ENCODE data around the gene GARNL3. TPM values are rescaled to one million over a fixed set of nuclear protein-coding genes. Genes with fewer than 3 reads are reported as not detected.

GARNL3 gene
- total RNA-seq, 2 experiments from 2014 or later: 2.5 to 3.4 TPM

DNA sequence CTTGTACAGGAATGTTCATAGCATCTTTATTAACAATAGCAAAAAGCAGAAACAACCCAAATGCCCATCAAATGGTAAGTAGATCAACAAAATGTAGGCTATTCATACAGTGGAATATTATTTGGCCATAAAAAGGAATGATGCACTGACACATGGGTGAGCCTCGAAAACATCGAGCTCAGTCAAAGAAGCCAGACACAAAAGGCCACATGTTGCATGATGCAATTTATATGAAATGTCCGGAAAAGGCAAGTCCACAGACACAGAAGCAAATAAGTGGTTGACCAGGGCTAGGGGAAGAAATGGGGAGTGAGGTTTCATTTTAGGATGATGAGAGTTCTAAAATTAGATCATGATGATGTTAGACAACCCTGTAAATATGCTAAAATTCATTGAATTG is 115.9 kb downstream of the GARNL3 start:
- Mint-ChIP-seq H3K27me3 (peaks cover 53% of the 10 kb centered on the region), H3K4me3 (no peak overlapping the region), H3K36me3 (ENCODE audit: low read depth) (no peaks in the 10 kb centered on the region), H3K4me1 (no peaks in the 10 kb centered on the region), H3K27ac (no peak overlapping the region), H3K9me3 (ENCODE audit: low read depth) (peaks cover 2% of the 10 kb centered on the region)
- ChIA-PET CTCF (interaction anchor here (0.6 to 0.8 kb wide), 2 partner anchors 17 to 448 kb away, joined by 3 read pairs; no protein-coding TSS in a partner anchor), POLR2A (no interaction called here)
- ATAC-seq (no peak), DNase-seq (no peak)
- intact Hi-C loops (cut with DNase I, micrococcal nuclease): no loop called here

DNA sequence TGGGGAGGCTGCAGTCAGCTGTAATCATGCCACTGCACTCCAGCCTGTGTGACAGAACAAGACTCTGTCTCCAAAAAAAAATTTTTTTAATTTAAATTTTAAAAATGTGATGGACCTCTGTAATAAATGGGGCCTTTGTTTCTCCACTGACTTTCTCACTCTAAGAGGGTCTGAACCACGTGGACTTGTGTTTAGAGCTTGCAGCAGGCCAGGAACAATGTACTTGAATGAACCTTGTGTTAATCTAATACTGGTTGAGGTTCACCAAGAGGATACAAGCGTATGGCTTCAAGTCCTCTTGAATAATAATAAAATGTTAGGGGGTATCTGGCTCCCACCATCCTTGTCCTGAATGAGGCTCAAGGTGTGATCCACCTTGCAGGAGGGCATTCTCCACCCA is 118.0 kb downstream of the GARNL3 start:
- ChIA-PET POLR2A (no interaction called here), CTCF (interaction anchor here (0.7 kb wide), 1 partner anchor 10 kb away, joined by 3 read pairs; no protein-coding TSS in a partner anchor)
- no peak overlapping the region for H3K27ac Mint-ChIP-seq
- H3K4me3 Mint-ChIP-seq: no peak overlapping the region
- ATAC-seq: no peak
- H3K36me3 Mint-ChIP-seq (ENCODE audit: low read depth): no peaks in the 10 kb centered on the region
- intact Hi-C loops (cut with DNase I, micrococcal nuclease): no loop called here
- peaks cover 56% of the 10 kb centered on the region for H3K27me3 Mint-ChIP-seq
- H3K4me1 Mint-ChIP-seq: no peaks in the 10 kb centered on the region
- DNase-seq: no peak
- H3K9me3 Mint-ChIP-seq (ENCODE audit: low read depth): peaks cover 2% of the 10 kb centered on the region

DNA sequence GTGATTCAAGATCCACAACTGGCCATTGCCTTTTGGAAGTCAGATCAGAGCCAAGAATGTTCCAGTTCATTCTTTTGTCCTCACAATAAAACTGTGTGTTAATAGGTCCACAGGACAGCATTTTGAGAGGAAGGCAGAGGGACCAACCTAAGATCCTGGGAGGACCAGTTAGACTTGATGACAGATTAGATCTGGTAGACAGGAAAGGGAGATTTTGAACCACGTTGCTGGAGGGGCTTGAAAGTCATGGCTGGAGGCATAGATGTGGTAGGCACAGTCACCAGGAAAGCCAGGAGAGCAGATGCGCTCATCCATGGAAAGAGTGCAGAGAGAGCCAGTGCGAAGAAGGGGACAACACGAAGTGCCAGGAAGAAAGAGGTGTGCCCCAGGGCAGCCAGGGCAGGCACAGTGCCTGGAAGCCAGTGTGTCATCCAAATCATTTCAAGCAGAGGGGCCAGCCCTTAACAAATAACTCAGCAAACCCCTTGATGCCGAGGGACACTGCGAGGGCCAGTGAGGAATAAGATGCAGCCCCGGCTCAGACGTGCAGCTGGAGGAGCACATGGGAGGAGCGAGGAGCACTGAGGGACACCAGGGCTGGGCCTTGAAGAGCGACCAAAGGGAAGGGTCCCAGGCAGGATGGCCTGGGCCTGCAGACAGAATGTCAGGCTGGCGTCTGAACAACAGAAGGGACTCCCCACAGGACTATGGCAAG is 119.6 kb downstream of the GARNL3 start:
- Mint-ChIP-seq H3K27ac (no peak overlapping the region), H3K4me1 (peaks cover 15% of the 10 kb centered on the region), H3K9me3 (ENCODE audit: low read depth) (peaks cover 2% of the 10 kb centered on the region), H3K36me3 (ENCODE audit: low read depth) (no peaks in the 10 kb centered on the region), H3K4me3 (no peak overlapping the region), H3K27me3 (peaks cover 60% of the 10 kb centered on the region)
- intact Hi-C loops (cut with DNase I, micrococcal nuclease): no loop called here
- DNase-seq (no peak), ATAC-seq (no peak)
- CTCF ChIA-PET: interaction anchor here (0.8 kb wide), 1 partner anchor 13 kb away, joined by 3 read pairs; the partner anchor contains the start of gene SLC2A8
- POLR2A ChIA-PET: no interaction called here

DNA sequence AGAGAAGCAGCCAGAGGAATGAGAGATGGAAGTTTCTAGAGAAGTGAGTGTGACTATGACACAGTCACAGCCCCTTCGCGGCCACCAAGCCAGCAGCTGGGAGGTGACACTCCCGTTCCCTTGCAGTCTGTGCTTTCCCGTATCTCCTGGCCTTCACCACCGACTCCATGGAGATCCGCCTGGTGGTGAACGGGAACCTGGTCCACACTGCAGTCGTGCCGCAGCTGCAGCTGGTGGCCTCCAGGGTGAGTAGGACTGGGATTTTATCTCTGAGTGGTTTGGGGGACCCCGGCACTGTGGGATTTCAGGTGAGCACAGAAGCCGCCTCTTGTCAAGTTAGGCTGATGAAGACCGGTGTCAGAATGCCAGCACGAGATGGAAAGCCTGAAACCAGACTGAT is 120.3 kb downstream of the GARNL3 start:
- POLR2A ChIA-PET: no interaction called here

DNA sequence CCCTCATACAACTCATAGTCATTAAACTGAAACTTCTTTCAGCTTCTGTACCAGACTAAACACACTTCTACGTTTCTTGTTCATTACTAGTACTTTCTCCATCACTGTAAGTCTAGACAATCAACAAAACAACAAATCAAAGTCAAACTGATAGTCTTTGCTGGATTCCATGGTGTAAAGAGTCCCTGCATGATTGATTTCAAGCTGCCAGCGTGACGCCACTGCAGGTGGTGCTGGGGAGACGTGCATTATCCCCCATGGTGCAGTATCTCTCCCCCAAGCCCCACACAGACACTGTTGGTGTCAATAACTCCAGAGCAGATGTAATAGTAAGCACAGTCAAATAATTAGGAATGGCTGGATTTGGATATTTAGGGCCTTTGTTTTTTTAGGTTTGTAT is 121.7 kb downstream of the GARNL3 start:
- H3K9me3 Mint-ChIP-seq (ENCODE audit: low read depth): no peaks in the 10 kb centered on the region
- ChIA-PET CTCF (no interaction called here), POLR2A (no interaction called here)
- peaks cover 60% of the 10 kb centered on the region for H3K27me3 Mint-ChIP-seq
- H3K27ac Mint-ChIP-seq: no peak overlapping the region
- DNase-seq (no peak), ATAC-seq (no peak)
- no peaks in the 10 kb centered on the region for H3K36me3 Mint-ChIP-seq (ENCODE audit: low read depth)
- intact Hi-C loops (cut with DNase I, micrococcal nuclease): loop anchor here (5.0 kb wide), 2 partner anchors 379 to 399 kb away; no protein-coding TSS in a partner anchor
- peaks cover 20% of the 10 kb centered on the region for H3K4me1 Mint-ChIP-seq
- no peak overlapping the region for H3K4me3 Mint-ChIP-seq

More for the DNA sequence above, 120.3 kb downstream of the GARNL3 start:
- Mint-ChIP-seq H3K36me3 (ENCODE audit: low read depth) (no peaks in the 10 kb centered on the region), H3K9me3 (ENCODE audit: low read depth) (peaks cover 2% of the 10 kb centered on the region), H3K4me3 (no peak overlapping the region), H3K27me3 (peaks cover 57% of the 10 kb centered on the region), H3K4me1 (peaks cover 20% of the 10 kb centered on the region), H3K27ac (no peak overlapping the region)
- no peak for DNase-seq
- no peak for ATAC-seq
- intact Hi-C loops (cut with DNase I, micrococcal nuclease): loop anchor here (5.0 kb wide), 2 partner anchors 378 to 398 kb away; no protein-coding TSS in a partner anchor
- CTCF ChIA-PET: no interaction called here

- POLR2A ChIA-PET: interaction anchor here (1.8 kb wide), 1 partner anchor 65 kb away, joined by 4 read pairs; the partner anchor contains the start of genes LRSAM1 and RPL12
- H3K27me3 Mint-ChIP-seq: peaks cover 60% of the 10 kb centered on the region
- H3K27ac Mint-ChIP-seq: no peak overlapping the region
- intact Hi-C loops (cut with DNase I, micrococcal nuclease): loop anchor here (5.0 kb wide), 2 partner anchors 380 to 400 kb away; no protein-coding TSS in a partner anchor
- peaks cover 20% of the 10 kb centered on the region for H3K4me1 Mint-ChIP-seq
- ATAC-seq (no peak), DNase-seq (no peak)
- CTCF ChIA-PET: interaction anchor here (1.8 kb wide), 1 partner anchor 172 kb away, joined by 6 read pairs; no protein-coding TSS in a partner anchor
- no peak overlapping the region for H3K4me3 Mint-ChIP-seq
- H3K36me3 Mint-ChIP-seq (ENCODE audit: low read depth): no peaks in the 10 kb centered on the region
- no peaks in the 10 kb centered on the region for H3K9me3 Mint-ChIP-seq (ENCODE audit: low read depth)
These were observed 122.4 kb downstream of the GARNL3 start for GRCh38 chr9:127386981-127387380.

DNA sequence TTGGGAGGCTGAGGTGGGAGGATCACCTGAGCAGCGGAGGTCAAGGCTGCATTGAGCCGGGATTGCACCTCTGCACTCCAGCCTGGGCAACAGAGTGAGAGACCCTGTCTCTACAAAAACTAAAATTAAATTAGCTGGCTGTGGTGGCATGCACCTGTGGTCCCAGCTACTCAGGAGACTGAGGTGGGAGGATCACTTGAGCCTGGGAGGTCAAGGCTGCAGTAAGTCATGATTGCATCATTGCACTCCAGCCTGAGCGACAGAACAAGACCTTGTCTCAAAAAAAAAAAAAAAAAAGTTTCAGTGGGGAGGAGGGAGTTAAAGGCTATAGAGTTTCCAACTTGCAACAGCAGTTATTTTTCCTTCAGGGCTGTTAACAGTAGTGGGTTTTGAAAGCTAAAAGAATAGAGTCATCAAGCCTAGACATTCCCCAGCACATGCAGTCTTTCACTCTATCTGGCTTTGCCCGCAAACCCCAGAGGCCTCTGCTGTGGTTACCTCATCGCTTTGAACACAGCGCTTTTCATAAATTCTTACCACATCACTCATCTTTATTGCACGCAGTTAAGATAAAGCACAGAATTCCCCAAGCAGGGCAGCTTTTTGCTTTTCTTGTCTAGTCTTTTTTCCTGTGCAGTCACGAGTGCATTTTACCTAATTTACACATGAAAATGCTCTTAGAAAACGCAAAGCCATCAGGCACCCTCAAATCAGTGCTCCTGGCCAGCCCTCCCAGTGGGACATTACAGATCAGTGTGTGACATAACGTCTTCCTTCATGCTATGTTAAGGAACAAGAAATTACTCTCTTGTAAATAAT is 123.7 kb downstream of the GARNL3 start:
- H3K4me3 Mint-ChIP-seq: peak overlapping the region; percentile 3
- H3K4me1 Mint-ChIP-seq: peaks cover 20% of the 10 kb centered on the region
- peak overlapping the region; percentile 81 for H3K27ac Mint-ChIP-seq
- H3K9me3 Mint-ChIP-seq (ENCODE audit: low read depth): no peaks in the 10 kb centered on the region
- ChIA-PET POLR2A (interaction anchor here (0.5 to 1.8 kb wide), 5 partner anchors 9 to 619 kb away, joined by 3 to 5 read pairs (median 4); partner anchors contain the start of genes LRSAM1, RPL12 and SLC2A8), CTCF (interaction anchor here (0.6 to 1.8 kb wide), 5 partner anchors 15 to 683 kb away, joined by 3 to 7 read pairs (median 4); partner anchors contain the start of gene ZNF79)
- no peaks in the 10 kb centered on the region for H3K36me3 Mint-ChIP-seq (ENCODE audit: low read depth)
- DNase-seq (peak; percentile 94), ATAC-seq (peak; percentile 97)
- intact Hi-C loops (cut with DNase I, micrococcal nuclease): loop anchor here (1.0 to 5.0 kb wide), 9 partner anchors 8 to 402 kb away; partner anchors contain the start of genes LRSAM1 (in 1 of the 2), RPL12 (in 1 of the 2) and ZNF79 (in 1 of the 2)
- peaks cover 68% of the 10 kb centered on the region for H3K27me3 Mint-ChIP-seq

- H3K4me3 Mint-ChIP-seq: peak overlapping the region; percentile 3
These were observed 124.3 kb downstream of the GARNL3 start for GRCh38 chr9:127388856-127389238.

GRCh38 chr9:127389381-127390247 is 125.0 kb downstream of the GARNL3 start:
- H3K4me1 Mint-ChIP-seq: peaks cover 20% of the 10 kb centered on the region
- H3K4me3 Mint-ChIP-seq: no peak overlapping the region
- intact Hi-C loops (cut with DNase I, micrococcal nuclease): loop anchor here (2.0 to 10.0 kb wide), 7 partner anchors 61 to 585 kb away; partner anchors contain the start of genes LRSAM1 (in 1 of the 2), RPL12 (in 1 of the 2) and ZBTB43 (in 1 of the 2)
- ATAC-seq: no peak
- H3K27ac Mint-ChIP-seq: no peak overlapping the region
- no peak for DNase-seq
- ChIA-PET CTCF (interaction anchor here (0.7 kb wide), 1 partner anchor 39 kb away, joined by 3 read pairs; no protein-coding TSS in a partner anchor), POLR2A (interaction anchor here (0.7 kb wide), 1 partner anchor 58 kb away, joined by 3 read pairs; no protein-coding TSS in a partner anchor)
- no peaks in the 10 kb centered on the region for H3K9me3 Mint-ChIP-seq (ENCODE audit: low read depth)
- H3K36me3 Mint-ChIP-seq (ENCODE audit: low read depth): no peaks in the 10 kb centered on the region
- H3K27me3 Mint-ChIP-seq: peaks cover 62% of the 10 kb centered on the region

More at GRCh38 chr9:127388856-127389238, 124.3 kb downstream of the GARNL3 start:
- DNase-seq: peak; percentile 28
- intact Hi-C loops (cut with DNase I, micrococcal nuclease): loop anchor here (1.0 to 5.0 kb wide), 9 partner anchors 7 to 403 kb away; partner anchors contain the start of genes LRSAM1 (in 1 of the 2), RPL12 (in 1 of the 2) and ZNF79 (in 1 of the 2)
- H3K27me3 Mint-ChIP-seq: peaks cover 68% of the 10 kb centered on the region
- peak overlapping the region; percentile 81 for H3K27ac Mint-ChIP-seq
- H3K4me1 Mint-ChIP-seq: peaks cover 20% of the 10 kb centered on the region
- POLR2A ChIA-PET: interaction anchor here (0.6 to 1.8 kb wide), 4 partner anchors 8 to 620 kb away, joined by 3 to 5 read pairs (median 4); partner anchors contain the start of genes LRSAM1, RPL12 and SLC2A8
- H3K9me3 Mint-ChIP-seq (ENCODE audit: low read depth): no peaks in the 10 kb centered on the region
- CTCF ChIA-PET: interaction anchor here (0.6 to 1.8 kb wide), 4 partner anchors 16 to 174 kb away, joined by 3 to 7 read pairs (median 5); partner anchors contain the start of gene ZNF79
- no peak for ATAC-seq
- H3K36me3 Mint-ChIP-seq (ENCODE audit: low read depth): no peaks in the 10 kb centered on the region

DNA sequence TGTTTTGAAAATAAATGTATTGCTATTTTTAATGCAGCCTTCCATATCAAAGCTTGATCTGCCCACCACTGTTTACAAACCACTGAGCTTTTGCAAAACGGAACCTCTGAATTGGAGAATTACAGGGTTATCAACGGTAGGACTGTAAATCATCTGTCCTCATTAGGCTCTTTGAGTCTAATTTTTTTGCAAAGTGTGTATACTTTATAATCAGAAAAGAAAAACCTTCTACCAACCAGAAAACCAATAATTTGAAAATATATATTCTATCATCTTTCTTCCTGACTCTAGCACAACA is 125.6 kb downstream of the GARNL3 start:
- peaks cover 20% of the 10 kb centered on the region for H3K4me1 Mint-ChIP-seq
- no peaks in the 10 kb centered on the region for H3K9me3 Mint-ChIP-seq (ENCODE audit: low read depth)
- ATAC-seq: no peak
- intact Hi-C loops (cut with DNase I, micrococcal nuclease): loop anchor here (10.0 kb wide), 2 partner anchors 75 to 585 kb away; partner anchors contain the start of gene ZBTB43 (in 1 of the 2)
- no peak overlapping the region for H3K4me3 Mint-ChIP-seq
- DNase-seq: no peak
- ChIA-PET CTCF (interaction anchor here (0.7 kb wide), 1 partner anchor 38 kb away, joined by 3 read pairs; no protein-coding TSS in a partner anchor), POLR2A (no interaction called here)
- H3K36me3 Mint-ChIP-seq (ENCODE audit: low read depth): no peaks in the 10 kb centered on the region
- peaks cover 61% of the 10 kb centered on the region for H3K27me3 Mint-ChIP-seq
- H3K27ac Mint-ChIP-seq: no peak overlapping the region
